AG04450 (cell line): ENCODE data around the gene NF1. TPM values are rescaled to one million over a fixed set of nuclear protein-coding genes. Genes with fewer than 3 reads are reported as not detected.

Source experiments
- CTCF ChIA-PET: fragments of 300-600, 350-600 bp; formaldehyde crosslinking; extraction: SDS; loops from one replicate; lab custom pipeline; 2022; ENCODE audit warnings: antibody characterized with exemption, inconsistent platforms; lab: Charles Lee
- POLR2A ChIA-PET: fragments of 350-600 bp; formaldehyde crosslinking; extraction: SDS; loops from one replicate; lab custom pipeline; 2021; ENCODE audit warnings: antibody characterized with exemption, inconsistent platforms; lab: Yijun Ruan, JAX
- DNase-seq: peaks from one replicate; pipeline ENCODE4 v3.0.0-alpha.2; 2011; ENCODE audit warnings: low read depth, low spot score
- H3K27ac ChIP-seq: one replicate; pipeline ENCODE4 v1.5.1; 2012; ENCODE audit warnings: low read depth, low read length, control low read depth
- H3K27me3 ChIP-seq: one replicate; pipeline ENCODE4 v1.6.0; 2012; ENCODE audit warnings: low read length; ENCODE audit not compliant: control insufficient read depth, insufficient read depth
- H3K4me3 ChIP-seq: 2 replicates; pipeline ENCODE4 v1.5.1; 2011; ENCODE audit warnings: mild to moderate bottlenecking, low read depth, low read length, control low read depth
- H3K9me3 ChIP-seq: 2 replicates; pipeline ENCODE4 v1.5.1; 2012; ENCODE audit warnings: low read length; ENCODE audit not compliant: control insufficient read depth, insufficient read depth
- CTCF ChIP-seq: IDR thresholded peaks from 2 replicates; pipeline ENCODE4 v1.5.1; 2011; ENCODE audit warnings: low read depth, low read length, control low read depth, inconsistent platforms
- polyA plus RNA-seq: library from polyadenylated mRNA; depleted of rRNA; stranded (reverse); fragments of >200 nt; gene quantifications from 2 replicates; pipeline ENCODE4 v1.2.3, GENCODE V29; 2011

NF1 gene
- polyA plus RNA-seq, 1 experiment: 60.5 TPM

GRCh38 chr17:31058976-31059375 lies 35.8 kb upstream of the NF1 start:
- ChIA-PET CTCF (no interaction called here), POLR2A (no interaction called here)
- H3K27ac ChIP-seq: no peak overlapping the region
- DNase-seq: no peak
- no peaks in the 10 kb centered on the region for H3K9me3 ChIP-seq
- TF ChIP-seq CTCF: no peak
- H3K27me3 ChIP-seq: no peaks in the 10 kb centered on the region
- no peak overlapping the region for H3K4me3 ChIP-seq

- DNase-seq: no peak
- ChIA-PET CTCF (no interaction called here), POLR2A (no interaction called here)
- Histone ChIP-seq H3K4me3 (no peak overlapping the region), H3K27me3 (no peaks in the 10 kb centered on the region), H3K9me3 (no peaks in the 10 kb centered on the region), H3K27ac (no peak overlapping the region)
- TF ChIP-seq CTCF: no peak
Observed at GRCh38 chr17:31060791-31061550, 33.8 kb upstream of the NF1 start.

- 0 out of 2 replicates have a peak, but pooled peaks have one; percentile 14 for TF ChIP-seq CTCF
- Histone ChIP-seq H3K9me3 (peaks cover 2% of the 10 kb centered on the region; the same call in 1 of the 2 replicates), H3K4me3 (no peak overlapping the region), H3K27ac (no peak overlapping the region), H3K27me3 (no peaks in the 10 kb centered on the region)
- no peak for DNase-seq
- CTCF ChIA-PET: no interaction called here
- POLR2A ChIA-PET: no interaction called here
Observed at GRCh38 chr17:31061678-31062077, 33.1 kb upstream of the NF1 start.

- Histone ChIP-seq H3K9me3 (peaks cover 7% of the 10 kb centered on the region; the same call in 1 of the 2 replicates), H3K27me3 (no peaks in the 10 kb centered on the region), H3K4me3 (no peak overlapping the region), H3K27ac (no peak overlapping the region)
- no peak for TF ChIP-seq CTCF
- no peak for DNase-seq
- ChIA-PET POLR2A (no interaction called here), CTCF (no interaction called here)
Observed at GRCh38 chr17:31062346-31062745, 32.4 kb upstream of the NF1 start.

- TF ChIP-seq CTCF: no peak
- no peak for DNase-seq
- CTCF ChIA-PET: no interaction called here
- POLR2A ChIA-PET: no interaction called here
- Histone ChIP-seq H3K9me3 (peaks cover 7% of the 10 kb centered on the region; the same call in 1 of the 2 replicates), H3K4me3 (no peak overlapping the region), H3K27ac (no peak overlapping the region), H3K27me3 (no peaks in the 10 kb centered on the region)
Observed at GRCh38 chr17:31064707-31065106, 30.1 kb upstream of the NF1 start.
